ENCODE results near the gene USP50.

GRCh38 chr15:50485389-50485788 lies 61.1 kb downstream of the USP50 start:
- TF ChIP-seq POLR2A (IDR thresholded peaks at IDR 0.05): no peak
- TF ChIP-seq, protein P1, sequence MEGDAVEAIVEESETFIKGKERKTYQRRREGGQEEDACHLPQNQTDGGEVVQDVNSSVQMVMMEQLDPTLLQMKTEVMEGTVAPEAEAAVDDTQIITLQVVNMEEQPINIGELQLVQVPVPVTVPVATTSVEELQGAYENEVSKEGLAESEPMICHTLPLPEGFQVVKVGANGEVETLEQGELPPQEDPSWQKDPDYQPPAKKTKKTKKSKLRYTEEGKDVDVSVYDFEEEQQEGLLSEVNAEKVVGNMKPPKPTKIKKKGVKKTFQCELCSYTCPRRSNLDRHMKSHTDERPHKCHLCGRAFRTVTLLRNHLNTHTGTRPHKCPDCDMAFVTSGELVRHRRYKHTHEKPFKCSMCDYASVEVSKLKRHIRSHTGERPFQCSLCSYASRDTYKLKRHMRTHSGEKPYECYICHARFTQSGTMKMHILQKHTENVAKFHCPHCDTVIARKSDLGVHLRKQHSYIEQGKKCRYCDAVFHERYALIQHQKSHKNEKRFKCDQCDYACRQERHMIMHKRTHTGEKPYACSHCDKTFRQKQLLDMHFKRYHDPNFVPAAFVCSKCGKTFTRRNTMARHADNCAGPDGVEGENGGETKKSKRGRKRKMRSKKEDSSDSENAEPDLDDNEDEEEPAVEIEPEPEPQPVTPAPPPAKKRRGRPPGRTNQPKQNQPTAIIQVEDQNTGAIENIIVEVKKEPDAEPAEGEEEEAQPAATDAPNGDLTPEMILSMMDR (IDR thresholded peaks at IDR 0.05): no peak

Measured in lower leg skin (tissue), 3 donors.